Chondrocyte (in vitro differentiated cells): Measurements from ENCODE around the gene TDRD9. TPM values are rescaled to one million over a fixed set of nuclear protein-coding genes. Genes with fewer than 3 reads are reported as not detected.
A peak's percentile ranks its signal among the peaks of the same experiment; 100 is the strongest.

Experiments used
- DNase-seq: peaks from one replicate; pipeline ENCODE4 v3.0.0; 2021; ENCODE audit warnings: mixed read lengths, low spot score
- H3K27ac Mint-ChIP-seq: one replicate; pipeline ENCODE4 v1.8.0; 2021; ENCODE audit warnings: mild to moderate bottlenecking, moderate library complexity, mixed read lengths; ENCODE audit not compliant: unreplicated experiment
- H3K27me3 Mint-ChIP-seq: 2 replicates; pipeline ENCODE4 v1.8.0; 2021; ENCODE audit warnings: low read depth, mixed read lengths
- H3K36me3 Mint-ChIP-seq: 2 replicates; pipeline ENCODE4 v1.8.0; 2021; ENCODE audit warnings: low read depth, mixed read lengths
- H3K4me1 Mint-ChIP-seq: 2 replicates; pipeline ENCODE4 v1.8.0; 2021; ENCODE audit warnings: low read depth, mild to moderate bottlenecking, mixed read lengths
- H3K4me3 Mint-ChIP-seq: one replicate; pipeline ENCODE4 v1.8.0; 2021; ENCODE audit warnings: mild to moderate bottlenecking, moderate library complexity, mixed read lengths; ENCODE audit not compliant: unreplicated experiment
- H3K9me3 Mint-ChIP-seq: 2 replicates; pipeline ENCODE4 v1.8.0; 2021; ENCODE audit warnings: low read depth, mixed read lengths
- CTCF ChIP-seq: fragments of 200-600 bp; sonication (generic); IDR thresholded peaks from 2 replicates; pipeline ENCODE4 v1.5.0; 2021; ENCODE audit warnings: antibody characterized with exemption, mild to moderate bottlenecking, moderate library complexity
- total RNA-seq: library from RNA; stranded (reverse); gene quantifications from 3 replicates; pipeline ENCODE4 v1.2.1, GENCODE V29; 2021

TDRD9 gene
- total RNA-seq, 1 donor from 2014 or later, result not detected

- peaks cover 8% of the 10 kb centered on the region for H3K27me3 Mint-ChIP-seq
- no peaks in the 10 kb centered on the region for H3K36me3 Mint-ChIP-seq
- no peak overlapping the region for H3K27ac Mint-ChIP-seq
- H3K9me3 Mint-ChIP-seq, result no peaks in the 10 kb centered on the region
- no peak for TF ChIP-seq CTCF
- DNase-seq, result no peak
- H3K4me3 Mint-ChIP-seq, result no peak overlapping the region
- H3K4me1 Mint-ChIP-seq, result peaks cover 21% of the 10 kb centered on the region
Measured at GRCh38 chr14:103881268-103882201, 46.7 kb upstream of the TDRD9 start.

GRCh38 chr14:103882503-103883262 lies 45.6 kb upstream of the TDRD9 start:
- DNase-seq, result peak; percentile 92
- H3K4me1 Mint-ChIP-seq, result peaks cover 21% of the 10 kb centered on the region

GRCh38 chr14:103883263-103883523 lies 45.1 kb upstream of the TDRD9 start:
- no peak overlapping the region for H3K27ac Mint-ChIP-seq
- H3K36me3 Mint-ChIP-seq, result no peaks in the 10 kb centered on the region
- peaks cover 21% of the 10 kb centered on the region for H3K4me1 Mint-ChIP-seq
- no peaks in the 10 kb centered on the region for H3K9me3 Mint-ChIP-seq
- no peak for TF ChIP-seq CTCF
- H3K27me3 Mint-ChIP-seq, result peaks cover 10% of the 10 kb centered on the region
- no peak for DNase-seq
- H3K4me3 Mint-ChIP-seq, result no peak overlapping the region

More at GRCh38 chr14:103882503-103883262, 45.6 kb upstream of the TDRD9 start:
- no peak for TF ChIP-seq CTCF
- no peaks in the 10 kb centered on the region for H3K36me3 Mint-ChIP-seq
- no peaks in the 10 kb centered on the region for H3K9me3 Mint-ChIP-seq
- no peak overlapping the region for H3K4me3 Mint-ChIP-seq
- H3K27ac Mint-ChIP-seq, result no peak overlapping the region
- peaks cover 10% of the 10 kb centered on the region for H3K27me3 Mint-ChIP-seq

GRCh38 chr14:103884854-103885253 lies 43.4 kb upstream of the TDRD9 start:
- no peak for TF ChIP-seq CTCF
- no peaks in the 10 kb centered on the region for H3K9me3 Mint-ChIP-seq
- H3K27me3 Mint-ChIP-seq, result peaks cover 10% of the 10 kb centered on the region
- no peak for DNase-seq
- no peaks in the 10 kb centered on the region for H3K36me3 Mint-ChIP-seq
- H3K27ac Mint-ChIP-seq, result no peak overlapping the region
- H3K4me1 Mint-ChIP-seq, result peaks cover 19% of the 10 kb centered on the region
- no peak overlapping the region for H3K4me3 Mint-ChIP-seq

- Mint-ChIP-seq H3K27ac (no peak overlapping the region), H3K4me3 (no peak overlapping the region), H3K36me3 (no peaks in the 10 kb centered on the region), H3K4me1 (peaks cover 13% of the 10 kb centered on the region), H3K27me3 (peaks cover 10% of the 10 kb centered on the region), H3K9me3 (no peaks in the 10 kb centered on the region)
- no peak for TF ChIP-seq CTCF
- no peak for DNase-seq
Measured at GRCh38 chr14:103885509-103885932, 42.7 kb upstream of the TDRD9 start.
